COR-L47 (cell line): ENCODE data around the gene PRKAR1B.
"Not testable (repeated sequence)": the region's sequence is repeated elsewhere in the genome, so short reads cannot be mapped to it uniquely, and the experiment has no call there.

Source experiments
- DNase-seq: peaks from one replicate; lab custom pipeline; 2025; lab: John Stamatoyannopoulos, UW

Gene PRKAR1B

DNA sequence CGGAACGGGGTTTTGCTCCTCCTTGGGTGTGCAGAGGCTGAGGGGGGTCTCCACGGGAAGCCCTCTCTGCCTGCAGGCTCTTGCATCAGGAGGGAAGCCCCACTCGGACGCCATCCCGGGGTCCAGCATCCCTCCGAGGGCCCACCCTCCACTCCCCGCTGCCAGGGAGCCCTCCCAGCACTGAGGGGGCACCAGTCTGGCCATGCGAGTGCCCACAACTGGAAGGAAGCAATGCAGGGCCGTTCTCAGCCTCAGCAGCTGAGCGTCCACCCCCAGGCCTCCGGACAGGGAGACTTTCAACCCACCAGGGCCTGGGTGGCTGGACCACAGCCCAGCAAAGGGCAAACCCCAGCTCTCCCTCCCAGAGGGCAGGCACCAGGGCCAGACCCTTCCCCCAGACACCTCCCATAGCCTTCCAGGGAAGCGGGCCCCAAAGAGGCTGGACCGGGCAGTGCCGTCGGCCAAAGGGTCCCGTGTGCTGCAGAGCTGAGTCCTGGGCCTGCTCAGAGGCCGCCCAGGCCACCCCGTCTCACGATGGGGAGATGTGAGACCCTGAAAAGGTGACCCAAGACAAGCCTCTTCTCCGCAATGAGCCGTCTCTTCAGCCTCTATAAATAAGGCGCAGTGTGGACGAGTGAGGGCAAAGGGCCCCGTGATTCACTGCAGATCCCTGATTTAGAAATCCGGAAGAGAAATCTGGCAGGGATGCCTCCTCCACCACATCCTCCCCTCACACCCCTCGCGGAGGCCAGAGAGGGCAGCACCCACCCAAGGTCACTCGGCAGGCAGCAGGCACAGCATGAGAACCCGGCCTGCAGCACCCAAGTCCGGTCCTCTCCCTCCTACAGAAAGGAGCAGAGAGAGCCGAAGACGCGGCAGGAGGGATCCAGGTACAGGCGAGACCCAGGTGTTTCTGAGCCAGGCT lies 82.4 kb downstream of the PRKAR1B start:
- DNase-seq, result no peak

DNA sequence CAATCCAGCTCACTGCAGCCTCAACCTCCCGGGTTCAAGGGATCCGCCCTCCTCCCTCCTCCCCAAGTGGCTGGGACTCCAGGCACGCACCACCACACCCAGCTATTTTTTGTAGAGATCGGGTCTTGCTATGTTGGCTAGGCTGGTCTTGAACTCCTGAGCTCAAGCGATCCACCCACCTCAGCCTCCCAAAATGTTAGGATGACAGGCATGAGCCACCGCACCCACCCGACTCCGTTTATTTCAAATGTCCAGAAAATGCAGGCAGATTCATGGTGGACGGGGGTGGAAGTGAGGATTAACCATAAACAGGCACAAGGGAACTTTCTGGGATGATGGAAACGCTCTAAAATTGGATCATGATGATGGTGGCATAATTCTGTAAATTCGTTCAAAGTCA lies 85.1 kb downstream of the PRKAR1B start:
- DNase-seq, result no peak

DNA sequence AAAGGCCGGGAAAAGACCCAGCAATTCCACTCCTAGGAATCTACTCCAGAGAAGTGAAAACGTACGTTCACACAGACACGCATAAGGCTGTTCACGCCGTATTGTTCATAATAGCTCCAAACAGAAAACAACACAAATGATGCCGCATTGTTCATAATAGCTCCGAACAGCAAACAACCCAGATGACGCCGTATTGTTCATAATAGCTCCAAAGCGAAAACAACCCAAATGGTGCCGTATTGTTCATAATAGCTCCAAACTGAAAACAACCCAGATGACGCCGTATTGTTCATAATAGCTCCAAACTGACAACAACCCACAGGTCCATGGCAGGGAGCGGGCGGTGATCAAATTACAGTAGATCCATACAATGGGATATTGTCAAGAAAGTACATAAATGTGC lies 85.8 kb downstream of the PRKAR1B start:
- no peak for DNase-seq

DNA sequence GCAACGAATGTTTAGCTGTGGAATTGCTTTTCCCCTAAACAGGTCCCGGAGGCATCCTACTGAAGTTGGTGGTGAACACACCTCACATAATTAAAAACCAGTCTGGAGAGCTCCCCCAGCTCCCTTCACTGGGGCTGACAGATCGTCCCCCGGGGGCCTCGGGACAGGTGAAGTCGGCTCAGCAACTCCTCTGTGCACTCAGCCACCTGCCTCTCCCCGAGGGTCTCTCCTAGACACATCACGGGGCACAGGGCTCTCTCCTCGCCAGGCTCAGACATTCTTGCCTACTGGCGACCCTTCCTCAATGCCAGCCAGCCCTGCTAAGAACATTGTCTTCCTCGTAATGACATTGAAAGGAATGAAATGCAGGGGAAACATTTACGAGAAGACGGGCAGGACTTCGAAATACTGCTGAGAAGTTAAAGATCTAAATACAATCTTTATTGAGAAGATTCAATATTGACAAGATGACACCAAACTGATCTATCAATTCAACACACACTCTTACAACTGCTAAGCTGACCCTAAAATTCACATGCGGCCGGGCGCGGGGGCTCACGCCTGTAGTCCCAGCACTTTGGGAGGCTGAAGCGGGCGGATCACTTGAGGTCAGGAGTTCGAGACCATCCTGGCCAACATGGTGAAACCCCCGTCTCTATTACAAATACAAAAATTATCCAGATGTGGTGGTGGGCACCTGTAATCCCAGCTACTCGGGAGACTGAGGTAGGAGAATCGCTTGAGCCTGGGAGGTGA lies 88.6 kb downstream of the PRKAR1B start:
- DNase-seq, result no peak

DNA sequence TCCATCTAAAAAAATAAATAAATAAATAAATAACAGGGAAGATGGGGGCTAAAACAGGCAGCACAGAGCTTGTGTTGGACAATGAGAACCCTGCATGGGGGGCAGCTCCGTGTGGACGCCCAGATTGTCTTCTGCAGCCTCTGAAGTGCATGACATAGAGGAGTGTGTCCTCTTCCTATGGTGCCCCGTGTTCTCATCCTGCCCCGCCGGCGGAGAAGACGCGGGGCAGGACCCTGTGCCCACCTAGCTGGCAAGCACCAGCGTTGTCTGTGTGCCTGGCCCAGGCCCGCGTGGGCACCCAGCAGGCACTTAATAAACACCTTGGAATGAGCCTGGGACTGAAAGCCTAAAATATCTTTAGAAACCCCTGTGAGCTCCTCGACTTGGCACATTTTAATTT lies 89.3 kb downstream of the PRKAR1B start:
- DNase-seq, result no peak

DNA sequence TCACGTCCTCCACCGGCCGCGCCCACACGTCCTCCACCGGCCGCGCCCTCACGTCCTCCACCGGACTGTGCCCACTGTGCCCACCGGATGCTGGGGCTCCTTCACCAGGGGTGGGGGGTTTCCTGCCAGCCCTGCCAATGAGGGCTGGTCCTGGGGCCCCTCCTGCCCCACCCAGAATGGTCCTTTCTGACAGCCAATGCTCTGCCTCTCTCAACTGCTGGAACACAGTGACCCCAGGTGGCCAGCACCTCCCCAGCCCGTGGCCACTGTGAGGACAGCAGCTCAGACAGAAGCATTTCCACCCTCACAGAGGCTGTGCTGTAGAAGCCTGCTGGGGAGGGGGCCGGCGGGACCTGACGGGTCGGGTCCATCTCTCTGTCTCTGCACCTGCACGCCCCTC lies 90.7 kb downstream of the PRKAR1B start:
- DNase-seq, result no peak

DNA sequence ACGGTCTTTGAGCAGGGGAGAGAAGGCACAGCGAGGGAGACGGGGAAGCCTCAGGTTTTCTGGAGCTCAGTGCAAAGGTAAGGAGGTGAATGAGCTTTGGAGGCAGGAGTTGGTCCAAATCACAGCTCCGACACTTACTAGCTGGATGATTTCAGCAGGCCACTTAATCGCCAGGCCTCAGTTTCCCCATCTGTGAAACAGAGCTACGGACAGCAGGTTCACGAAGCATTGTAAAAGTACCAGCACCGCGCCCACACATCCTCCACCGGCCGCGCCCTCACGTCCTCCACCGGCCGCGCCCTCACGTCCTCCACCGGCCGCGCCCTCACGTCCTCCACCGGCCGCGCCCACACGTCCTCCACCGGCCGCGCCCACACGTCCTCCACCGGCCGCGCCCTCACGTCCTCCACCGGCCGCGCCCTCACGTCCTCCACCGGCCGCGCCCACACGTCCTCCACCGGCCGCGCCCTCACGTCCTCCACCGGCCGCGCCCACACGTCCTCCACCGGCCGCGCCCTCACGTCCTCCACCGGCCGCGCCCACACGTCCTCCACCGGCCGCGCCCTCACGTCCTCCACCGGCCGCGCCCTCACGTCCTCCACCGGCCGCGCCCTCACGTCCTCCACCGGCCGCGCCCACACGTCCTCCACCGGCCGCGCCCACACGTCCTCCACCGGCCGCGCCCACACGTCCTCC lies 91.2 kb downstream of the PRKAR1B start:
- not testable (repeated sequence) for DNase-seq

DNA sequence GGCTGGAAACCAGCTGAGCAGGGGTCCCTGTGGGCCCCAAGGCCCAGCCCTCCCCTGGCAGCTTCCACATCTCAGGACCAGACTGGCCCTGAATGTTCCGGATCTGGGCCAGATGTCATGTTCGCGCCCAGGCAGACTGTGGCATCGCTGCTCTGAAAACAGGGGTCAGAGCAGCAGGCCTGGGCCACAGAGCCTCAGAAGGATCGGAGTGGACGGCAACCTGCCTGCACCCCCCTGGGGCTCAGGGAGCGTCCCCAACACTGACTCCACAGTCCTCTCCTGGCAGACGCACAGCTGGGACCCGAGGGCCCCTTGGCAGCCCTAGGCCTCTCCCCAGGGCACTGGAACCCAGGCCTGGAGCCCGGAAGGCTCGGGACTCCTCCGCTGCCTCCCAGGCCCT lies 91.9 kb downstream of the PRKAR1B start:
- DNase-seq, result no peak

DNA sequence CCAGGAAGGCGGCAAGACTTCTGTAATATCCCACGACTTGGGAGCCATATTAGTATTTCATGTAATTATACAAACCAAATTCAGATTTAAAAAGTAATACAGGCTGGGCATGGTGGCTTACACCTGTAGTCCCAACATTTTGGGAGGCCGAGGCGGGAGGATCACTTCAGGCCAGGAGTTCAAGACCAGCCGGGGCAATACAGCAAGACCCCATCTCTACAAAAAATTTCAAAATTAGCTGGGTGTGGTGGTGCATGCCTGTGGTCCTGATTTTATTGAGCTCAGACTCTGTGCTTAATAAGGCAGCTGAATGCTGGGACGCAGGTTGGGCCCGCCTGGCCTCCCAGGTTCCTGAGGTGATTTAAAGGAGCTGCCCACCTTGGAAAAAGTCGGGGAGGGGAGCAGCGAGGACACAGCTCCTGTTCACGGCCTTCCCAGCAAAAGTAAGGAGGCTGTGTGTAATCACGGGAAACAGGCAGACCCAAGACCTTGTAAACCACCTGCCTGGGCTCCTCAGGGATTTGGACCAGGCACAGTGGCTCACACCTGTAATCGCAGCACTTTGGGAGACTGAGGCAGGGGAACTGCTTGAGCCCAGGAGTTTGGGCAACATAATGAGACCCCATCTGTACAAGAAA lies 93.6 kb downstream of the PRKAR1B start:
- DNase-seq, result no peak

DNA sequence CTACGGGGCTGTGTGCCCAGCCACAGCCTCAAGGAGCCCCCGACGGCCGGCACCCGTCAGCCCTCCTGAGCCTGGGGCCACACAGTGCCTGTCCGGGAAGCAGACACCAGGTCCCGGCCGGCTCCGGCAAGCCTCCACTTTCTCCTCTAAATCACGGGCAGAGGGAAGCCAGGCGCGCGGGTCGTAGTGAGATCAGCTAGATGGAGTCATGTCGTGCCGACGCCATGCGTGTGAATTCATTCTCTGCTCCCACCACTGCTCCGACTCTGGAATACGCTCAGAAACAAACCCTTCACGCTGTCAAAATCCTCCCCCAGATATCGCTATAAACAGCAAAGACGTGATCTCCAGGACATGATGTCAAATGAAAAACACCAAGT lies 94.3 kb downstream of the PRKAR1B start:
- DNase-seq, result no peak

DNA sequence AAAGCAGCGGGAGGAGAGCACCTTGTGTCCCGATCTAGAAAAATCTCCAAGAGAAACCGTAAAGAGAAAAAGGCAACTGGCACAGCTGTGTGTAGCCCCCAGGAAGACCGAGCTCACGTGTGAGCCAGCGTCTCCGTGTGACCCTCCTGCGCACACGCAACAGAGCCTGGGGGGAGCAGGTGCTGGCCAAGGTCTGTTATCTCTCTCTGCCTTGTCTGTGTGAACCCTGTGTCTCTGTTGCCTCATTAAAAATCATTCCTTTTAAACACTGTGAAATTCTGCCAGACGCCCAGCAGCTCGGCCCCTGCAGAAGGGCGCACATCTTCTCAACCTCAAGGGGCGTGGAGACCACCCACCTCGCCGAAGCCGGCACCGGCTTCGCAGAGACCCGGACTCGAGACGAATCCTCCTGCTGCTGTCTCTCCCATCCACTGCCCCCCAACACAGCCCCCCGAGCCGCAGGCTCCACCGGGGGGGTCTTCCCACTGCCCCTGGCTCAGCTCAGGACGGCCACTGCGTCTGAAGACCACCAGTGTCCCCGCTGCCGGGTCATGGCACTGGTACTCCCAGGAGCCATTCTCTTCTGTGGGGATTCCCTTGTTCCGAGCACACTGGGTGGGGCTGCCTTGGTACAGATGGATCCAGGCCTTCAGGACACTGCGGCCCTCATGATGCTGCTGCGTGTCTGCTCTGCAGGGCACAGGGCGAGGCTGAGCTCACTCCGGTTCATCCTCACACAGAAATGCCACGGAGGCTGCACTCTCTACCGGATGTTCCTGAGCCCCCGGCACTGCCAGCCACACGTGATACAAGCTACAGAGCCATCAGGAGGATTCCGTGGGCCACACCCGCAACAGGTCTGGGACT lies 94.9 kb downstream of the PRKAR1B start:
- DNase-seq, result no peak

DNA sequence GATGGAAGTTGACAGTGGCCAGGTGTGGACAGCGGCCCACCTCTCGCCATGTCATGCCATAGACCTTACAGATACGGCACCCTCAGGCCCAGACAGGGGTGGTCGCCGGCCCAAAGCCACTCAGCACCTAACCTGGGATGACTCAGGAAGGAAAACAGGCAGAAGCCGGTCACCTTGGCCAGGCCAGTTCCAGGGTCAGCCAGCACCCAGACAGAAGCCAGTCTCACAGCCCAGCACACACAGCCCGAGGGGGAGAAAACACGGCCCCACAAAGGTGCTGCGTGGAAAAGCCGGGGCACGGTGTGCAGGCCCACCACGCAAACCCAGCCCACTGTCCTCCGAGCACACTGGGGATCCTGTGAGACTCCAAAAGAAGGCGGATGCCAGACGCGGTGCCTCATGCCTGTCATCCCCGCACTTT lies 95.8 kb downstream of the PRKAR1B start:
- DNase-seq, result no peak

DNA sequence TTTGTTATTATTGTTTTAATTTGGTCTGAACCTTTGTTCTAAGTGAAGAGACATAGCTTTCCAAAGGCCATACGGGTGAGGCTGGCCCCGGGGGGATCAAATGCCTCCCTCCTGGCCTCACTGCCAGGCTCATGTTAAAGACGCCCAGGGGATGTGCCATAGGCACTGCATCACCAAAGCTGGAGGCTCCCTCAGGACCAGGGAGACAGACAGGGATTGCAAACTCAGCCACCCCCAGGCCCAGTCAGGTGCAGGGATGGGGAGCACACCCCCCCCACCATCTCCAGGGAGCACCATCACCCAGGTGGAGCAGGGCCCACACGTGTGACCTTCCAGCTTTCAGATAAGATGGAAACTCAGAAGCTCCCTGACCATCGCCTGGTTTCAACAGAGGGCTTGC lies 96.5 kb downstream of the PRKAR1B start:
- no peak for DNase-seq

DNA sequence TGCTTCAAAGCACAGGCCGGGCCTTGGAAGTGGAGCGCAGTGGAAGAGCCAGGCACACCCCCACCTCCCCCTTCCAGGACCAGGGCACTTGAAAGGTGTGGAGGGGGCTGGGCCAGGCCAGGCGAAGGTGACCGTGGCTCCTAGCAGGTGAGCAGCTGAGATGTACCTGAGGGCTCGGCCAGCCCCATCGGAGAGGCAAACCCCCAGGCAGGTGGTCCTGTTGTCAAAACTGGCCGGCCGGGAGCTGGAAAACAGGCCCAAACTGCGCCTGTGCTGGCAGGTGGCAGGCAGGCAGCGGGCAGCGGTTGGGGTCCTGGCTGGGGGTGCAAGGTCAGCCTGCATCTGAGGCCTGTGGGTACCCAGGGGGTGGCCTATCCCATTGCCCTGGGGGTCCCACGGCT lies 97.0 kb downstream of the PRKAR1B start:
- no peak for DNase-seq

DNA sequence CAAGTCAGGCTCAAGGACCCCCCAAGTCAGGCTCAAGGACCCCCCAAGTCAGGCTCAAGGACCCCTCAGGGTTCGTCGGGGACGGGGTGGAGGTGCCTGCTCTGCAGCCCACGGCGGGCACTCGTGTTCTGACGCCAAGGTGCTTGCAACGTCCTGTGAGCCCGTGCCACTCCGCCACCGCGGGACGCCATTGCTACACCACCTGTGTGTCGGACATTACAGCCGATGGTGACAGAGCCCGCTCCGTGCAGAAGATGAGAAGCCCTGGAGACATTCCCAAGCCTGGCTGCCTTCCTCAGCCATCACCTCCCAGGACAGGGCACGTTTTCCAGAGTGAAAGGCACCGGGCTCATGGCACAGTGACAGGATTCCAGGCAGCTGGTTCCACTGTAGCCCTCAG lies 98.3 kb downstream of the PRKAR1B start:
- no peak for DNase-seq

DNA sequence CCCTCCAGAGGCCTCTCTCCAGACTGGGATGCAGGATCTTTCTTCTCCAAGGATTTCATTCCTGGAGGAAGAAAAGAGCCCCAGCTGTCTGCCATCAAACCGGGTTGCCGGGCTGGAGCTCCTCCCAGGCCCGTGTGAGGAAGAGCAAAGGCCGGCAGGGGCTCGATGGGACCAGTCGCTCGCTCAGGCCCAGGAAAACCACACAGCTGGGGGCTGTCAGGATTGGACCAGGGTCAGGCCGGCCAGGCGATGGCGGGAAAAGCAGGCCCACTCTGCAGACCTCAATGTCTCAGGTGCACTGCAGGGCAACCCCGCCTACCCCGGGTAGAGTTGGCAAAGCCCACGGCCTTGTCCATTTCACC lies 98.7 kb downstream of the PRKAR1B start:
- no peak for DNase-seq

DNA sequence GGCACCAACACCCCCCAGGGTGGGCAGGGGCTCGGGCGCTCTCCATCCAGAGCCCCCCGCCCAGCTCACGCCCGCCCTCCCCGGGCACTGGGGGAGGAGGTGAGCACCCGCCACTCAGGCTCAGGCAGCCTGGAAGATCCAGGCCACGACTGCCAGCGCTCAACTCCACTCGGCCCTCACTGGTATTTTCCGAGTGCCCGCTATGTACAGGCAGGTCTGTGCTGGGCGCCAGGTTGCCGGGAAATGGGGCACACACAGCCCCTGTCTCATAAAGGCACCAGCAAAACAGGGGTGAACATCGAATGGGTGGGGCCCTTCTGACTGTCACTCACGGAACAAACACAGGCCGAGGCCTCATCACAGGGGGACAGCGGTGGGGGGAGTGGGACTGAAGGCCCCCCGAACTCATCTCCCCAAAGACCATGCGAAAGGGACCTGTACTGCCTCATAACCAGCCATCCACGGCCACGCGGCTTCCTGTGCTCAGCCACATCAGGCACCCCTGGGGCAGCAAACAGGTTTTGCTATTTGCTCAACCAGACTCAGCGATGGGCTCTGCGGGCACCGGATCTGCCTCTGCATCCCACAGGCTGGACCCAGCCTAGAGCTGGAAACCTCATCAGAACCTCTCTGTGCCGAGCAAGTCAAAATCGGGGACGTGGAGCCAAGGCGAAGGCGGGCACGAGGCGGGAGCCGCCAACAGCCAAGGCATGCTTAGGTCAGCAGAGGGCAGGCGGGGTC lies 99.2 kb downstream of the PRKAR1B start:
- DNase-seq, result no peak

DNA sequence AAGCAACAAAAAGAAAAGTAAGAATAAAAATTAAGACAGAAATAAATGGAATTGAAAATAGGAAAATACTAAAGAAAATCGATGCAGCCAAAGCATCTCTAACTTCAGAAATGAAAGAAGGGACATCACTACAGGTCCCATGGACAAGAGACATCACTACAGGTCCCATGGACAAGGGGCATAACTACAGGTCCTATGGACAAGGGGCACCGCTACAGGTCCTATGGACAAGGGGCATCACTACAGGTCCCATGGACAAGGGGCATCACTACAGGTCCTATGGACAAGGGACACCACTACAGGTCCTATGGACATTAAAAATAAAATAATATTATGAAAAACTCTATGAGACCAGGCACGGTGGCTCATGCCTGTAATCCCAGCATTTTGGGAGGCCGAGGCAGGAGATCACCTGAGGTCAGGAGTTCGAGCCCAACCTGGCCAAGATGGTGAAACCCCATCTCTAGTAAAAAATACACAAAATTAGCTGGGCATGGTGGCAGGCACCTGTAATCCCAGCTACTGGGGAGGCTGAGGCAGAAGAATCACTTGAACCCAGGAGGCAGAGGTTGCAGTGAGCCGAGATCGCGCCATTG lies 101.6 kb downstream of the PRKAR1B start:
- no peak for DNase-seq

DNA sequence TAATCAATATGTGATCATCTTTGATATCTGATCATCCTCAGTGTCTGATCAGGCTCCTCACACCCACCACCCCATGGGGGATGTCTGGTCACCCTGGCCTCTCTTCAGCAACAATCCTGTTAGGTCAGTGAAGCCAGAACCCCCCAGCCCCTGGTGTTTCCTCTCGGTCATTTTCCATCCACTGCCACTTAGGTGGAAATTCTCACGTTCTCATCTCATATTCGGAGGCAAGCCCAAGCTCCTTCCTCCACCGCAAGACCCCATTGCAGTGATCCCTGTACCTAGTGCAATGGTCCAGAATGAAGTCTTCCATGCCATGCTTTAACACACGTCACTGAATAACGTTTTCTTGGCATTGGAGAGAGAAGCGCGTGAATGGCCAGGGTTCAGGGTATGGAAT lies 103.6 kb downstream of the PRKAR1B start:
- no peak for DNase-seq

DNA sequence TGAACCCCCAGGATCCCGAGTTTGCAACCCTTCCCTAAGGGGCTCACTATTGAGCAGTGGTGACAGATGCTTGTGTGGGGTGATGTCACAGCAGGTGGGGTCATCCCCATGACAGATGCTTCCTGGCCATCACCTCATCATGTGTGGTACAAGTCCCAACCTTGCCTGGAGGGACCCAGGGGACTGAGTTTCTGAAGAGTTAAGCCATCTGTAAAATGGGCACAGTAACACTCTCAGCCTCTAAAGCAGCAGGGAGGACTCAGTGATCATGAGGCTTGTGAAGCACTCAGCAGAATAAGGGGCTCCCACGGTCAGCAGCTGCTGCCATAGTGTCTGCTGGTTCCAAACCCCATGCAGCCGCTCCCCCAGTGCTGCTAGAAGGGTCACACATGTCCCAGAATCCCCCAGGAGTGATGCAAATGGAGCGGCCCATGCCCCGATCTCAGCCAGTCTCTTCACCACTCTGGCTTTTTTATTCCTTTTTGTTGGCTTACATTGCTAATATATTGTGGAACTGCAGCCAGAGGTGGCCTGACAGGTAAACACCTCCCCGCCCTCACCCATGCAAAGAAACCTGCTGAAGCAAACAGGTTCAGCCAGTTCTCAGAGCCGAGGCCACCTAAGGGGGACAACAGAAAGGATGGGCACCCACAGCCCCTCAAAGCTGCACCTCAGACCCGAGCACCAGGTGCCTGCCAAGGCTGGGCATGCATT lies 105.4 kb downstream of the PRKAR1B start:
- no peak for DNase-seq
